Large intestine (tissue), 3 donors: ENCODE results near the gene HMCN2. TPM values are rescaled to one million over a fixed set of nuclear protein-coding genes. Genes with fewer than 3 reads are reported as not detected.

Source experiments
- DNase-seq, 2 donors: peaks; one replicate each; pipeline versions ENCODE4 v3.0.0 to v3.0.0-alpha.2; 2013
- H3K27ac ChIP-seq: one replicate; pipeline ENCODE4 v1.5.1; 2013; ENCODE audit warnings: low read length
- H3K27me3 ChIP-seq: 2 replicates; pipeline ENCODE4 v1.6.1; 2013; ENCODE audit warnings: low read length; ENCODE audit not compliant: control insufficient read depth, insufficient read depth
- H3K36me3 ChIP-seq: 2 replicates; pipeline ENCODE4 v1.6.1; 2013; ENCODE audit warnings: low read length; ENCODE audit not compliant: control insufficient read depth, insufficient read depth
- H3K4me1 ChIP-seq: one replicate; pipeline ENCODE4 v1.6.1; 2013; ENCODE audit warnings: low read length; ENCODE audit not compliant: control insufficient read depth, insufficient read depth
- H3K4me3 ChIP-seq: one replicate; pipeline ENCODE4 v1.5.1; 2013; ENCODE audit warnings: low read length
- H3K9me3 ChIP-seq: one replicate; pipeline ENCODE4 v1.6.1; 2013; ENCODE audit warnings: mild to moderate bottlenecking, low read depth, low read length, moderate library complexity; ENCODE audit not compliant: control insufficient read depth
- WGBS: methylation state at CpG from one replicate; pipeline ENCODE4 v1.1.5; 2013; ENCODE audit warnings: low lambda C conversion rate; ENCODE audit not compliant: insufficient coverage; 5-methylcytosine and 5-hydroxymethylcytosine counted together
- polyA plus RNA-seq: library from polyadenylated mRNA; unstranded; fragments of 120-200 nt; gene quantifications from one replicate; pipeline ENCODE4 v1.2.1, GENCODE V29; 2013

The HMCN2 gene
- polyA plus RNA-seq, 1 donor = 20.0 TPM

DNA sequence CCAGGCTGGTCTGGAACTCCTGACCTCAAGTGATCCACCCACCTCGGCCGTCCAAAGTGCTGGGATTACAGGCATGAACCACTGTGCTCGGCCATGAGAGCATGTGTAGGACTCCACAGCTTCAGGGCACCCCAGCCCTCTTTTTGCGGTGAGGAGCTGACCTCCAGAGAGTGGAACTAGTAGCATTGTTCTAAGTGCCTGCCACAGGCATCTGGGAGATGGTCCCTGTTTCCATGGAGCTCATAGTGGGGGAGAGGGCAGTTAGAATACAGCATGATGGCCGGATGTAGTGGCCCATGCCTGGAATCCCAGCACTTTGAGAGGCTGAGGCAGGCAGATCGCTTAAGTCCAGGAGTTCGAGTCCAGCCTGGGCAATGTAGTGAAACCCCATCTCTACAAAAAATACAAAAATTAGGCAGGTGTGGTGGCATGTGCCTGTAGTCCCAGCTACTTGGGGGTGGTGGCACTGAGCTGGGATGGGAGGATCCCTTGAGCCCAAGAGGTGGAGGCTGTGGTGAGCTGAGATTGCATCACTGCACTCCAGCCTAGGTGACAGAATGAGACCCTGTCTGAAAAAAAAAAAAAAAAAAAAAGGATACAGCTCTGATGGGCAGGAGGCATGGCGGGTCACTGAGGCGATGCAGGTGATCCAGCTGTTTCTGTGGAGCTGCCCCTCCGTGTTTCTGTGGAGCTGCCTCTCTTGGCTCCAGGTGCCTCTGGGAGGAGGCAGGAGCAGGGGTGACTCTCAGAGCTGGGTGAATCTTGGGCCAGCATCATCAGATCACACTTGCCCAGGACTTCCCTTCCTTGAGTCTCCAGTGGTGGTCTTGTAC is 183.4 kb downstream of the HMCN2 start:
- H3K4me1 ChIP-seq = peaks cover 82% of the 10 kb centered on the region
- no CpG with 5 or more reads among the region's 10 CpGs for WGBS
- H3K36me3 ChIP-seq = peaks cover 15% of the 10 kb centered on the region
- H3K27ac ChIP-seq = peak overlapping the region; percentile 95
- H3K27me3 ChIP-seq = no peaks in the 10 kb centered on the region
- H3K4me3 ChIP-seq = no peak overlapping the region
- H3K9me3 ChIP-seq = no peaks in the 10 kb centered on the region
- no peak for DNase-seq

DNA sequence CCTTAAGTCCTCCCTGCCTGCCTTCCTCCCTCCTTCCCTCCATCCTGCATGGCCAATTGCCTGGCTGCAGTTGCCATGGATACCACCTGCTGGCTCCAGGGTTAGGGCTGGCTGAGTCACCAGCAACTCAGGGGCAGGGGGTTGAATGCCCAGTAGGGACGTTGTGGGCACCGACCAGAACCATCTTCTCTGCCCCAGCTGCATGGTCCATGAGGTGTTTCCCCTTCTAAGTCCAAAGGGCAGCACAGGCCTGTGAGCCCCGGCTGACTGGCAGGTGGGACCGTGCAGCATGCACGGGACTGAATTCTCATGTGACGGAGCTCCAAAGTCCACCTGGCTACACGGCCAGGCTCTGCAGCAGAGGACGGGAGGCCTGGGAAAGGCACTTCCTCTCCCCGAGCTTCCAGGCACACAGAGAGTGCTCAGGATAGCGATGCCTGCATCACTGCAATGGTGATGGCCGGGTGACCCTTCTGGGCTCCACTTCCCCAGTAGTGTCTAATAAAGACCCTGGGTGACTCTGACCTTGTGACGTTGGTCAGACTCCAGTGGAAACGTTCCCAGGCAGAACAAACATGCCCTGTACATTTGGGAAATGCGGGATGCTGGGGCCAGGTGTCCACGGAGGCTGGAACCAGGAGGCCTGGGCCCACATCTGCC is 184.9 kb downstream of the HMCN2 start:
- WGBS = no CpG with 5 or more reads among the region's 15 CpGs
- Histone ChIP-seq H3K27me3 (no peaks in the 10 kb centered on the region), H3K27ac (peak overlapping the region; percentile 95), H3K9me3 (no peaks in the 10 kb centered on the region), H3K4me1 (peaks cover 78% of the 10 kb centered on the region), H3K4me3 (no peak overlapping the region), H3K36me3 (peaks cover 30% of the 10 kb centered on the region)
- DNase-seq = peak; percentile 97 to 99

DNA sequence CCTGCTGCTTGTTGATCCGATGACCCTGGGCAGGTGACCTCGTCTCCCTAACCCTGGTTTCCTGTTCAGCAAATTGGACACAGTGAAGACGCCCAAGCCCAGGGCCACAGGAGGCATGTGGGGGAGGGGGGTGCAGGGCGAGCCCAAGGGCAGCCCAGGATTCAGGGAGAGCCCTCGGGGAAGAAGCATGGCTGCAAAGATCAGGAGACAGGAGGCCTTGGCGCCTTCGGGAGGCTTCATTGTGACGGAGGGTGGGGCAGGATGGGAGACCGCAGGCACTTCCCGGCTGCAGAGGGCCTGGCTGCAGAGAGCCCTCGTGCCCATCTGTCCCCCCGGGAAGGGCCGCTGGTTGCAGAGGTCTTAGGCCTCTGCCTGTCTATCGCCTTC is 185.4 kb downstream of the HMCN2 start:
- peaks cover 74% of the 10 kb centered on the region for H3K4me1 ChIP-seq
- no CpG with 5 or more reads among the region's 14 CpGs for WGBS

DNA sequence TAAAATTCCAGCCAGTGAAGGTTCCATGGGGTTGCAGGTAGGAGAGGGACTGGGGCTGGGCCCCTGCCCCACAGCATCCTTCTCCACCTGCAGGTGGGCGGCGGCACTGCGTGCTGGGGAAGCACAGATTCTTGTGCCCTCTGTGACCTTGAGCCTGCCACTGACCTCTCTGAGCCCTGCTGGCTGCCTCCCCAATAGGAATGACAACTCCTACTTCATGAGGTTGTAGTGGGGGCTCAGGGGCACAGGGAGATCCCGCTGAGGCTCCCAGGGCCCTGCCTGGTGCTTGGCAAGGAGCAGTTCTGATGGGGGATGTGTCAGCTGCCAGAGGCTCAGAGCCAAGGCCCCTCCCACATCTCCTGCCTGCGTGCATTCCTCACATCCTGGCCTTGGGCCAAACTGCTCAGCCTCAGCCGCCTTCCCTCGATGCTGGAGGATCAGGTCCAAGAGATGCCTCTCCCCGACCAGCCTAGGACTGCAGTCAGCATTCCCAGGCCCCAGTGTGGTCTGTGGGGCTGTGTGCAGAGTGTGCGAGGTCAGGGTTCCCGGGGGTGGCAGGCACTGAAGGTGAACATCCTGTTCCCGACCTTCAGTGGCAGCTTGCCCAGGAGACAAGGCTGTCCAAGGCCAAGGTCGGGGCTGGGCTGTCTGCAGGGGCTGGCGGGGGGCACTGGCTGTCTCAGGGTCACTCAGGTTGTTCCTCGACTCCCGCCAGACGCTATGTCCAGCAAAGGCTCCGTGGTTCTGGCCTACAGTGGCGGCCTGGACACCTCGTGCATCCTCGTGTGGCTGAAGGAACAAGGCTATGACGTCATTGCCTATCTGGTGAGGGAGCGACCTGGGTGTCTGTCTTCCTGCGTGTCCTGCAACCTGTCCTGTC is 186.2 kb downstream of the HMCN2 start:
- peak overlapping the region; percentile 95 for H3K27ac ChIP-seq
- H3K9me3 ChIP-seq = no peaks in the 10 kb centered on the region
- no peaks in the 10 kb centered on the region for H3K27me3 ChIP-seq
- peaks cover 33% of the 10 kb centered on the region for H3K36me3 ChIP-seq
- peak; percentile 92 to 94 for DNase-seq
- H3K4me3 ChIP-seq = no peak overlapping the region
- no CpG with 5 or more reads among the region's 23 CpGs for WGBS
- H3K4me1 ChIP-seq = peaks cover 69% of the 10 kb centered on the region

More for the DNA sequence above, 185.4 kb downstream of the HMCN2 start:
- peaks cover 33% of the 10 kb centered on the region for H3K36me3 ChIP-seq
- H3K27me3 ChIP-seq = no peaks in the 10 kb centered on the region
- DNase-seq = no peak
- H3K9me3 ChIP-seq = no peaks in the 10 kb centered on the region
- H3K27ac ChIP-seq = peak overlapping the region; percentile 95
- no peak overlapping the region for H3K4me3 ChIP-seq

DNA sequence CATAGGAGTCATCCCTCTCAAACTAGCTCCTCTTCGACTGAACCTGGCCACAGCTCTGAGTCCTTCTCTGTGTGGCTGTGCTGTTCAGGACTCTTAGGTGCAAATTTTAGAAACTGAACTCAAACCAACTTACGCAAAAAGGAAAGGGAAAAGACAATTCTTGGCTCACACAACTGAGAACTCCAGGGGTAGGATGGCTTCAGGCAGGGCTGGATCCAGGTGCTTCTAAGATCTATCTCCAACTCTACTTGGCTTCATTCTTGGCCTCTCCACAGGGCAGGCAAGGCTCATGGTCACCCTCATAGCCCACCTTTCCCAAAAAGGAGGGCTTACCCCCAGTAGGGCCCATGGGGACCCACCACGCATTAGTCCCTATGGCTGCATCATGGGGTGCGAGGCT is 187.3 kb downstream of the HMCN2 start:
- Histone ChIP-seq H3K9me3 (no peaks in the 10 kb centered on the region), H3K36me3 (peaks cover 34% of the 10 kb centered on the region), H3K4me1 (peaks cover 58% of the 10 kb centered on the region), H3K27ac (no peak overlapping the region), H3K4me3 (no peak overlapping the region), H3K27me3 (no peaks in the 10 kb centered on the region)
- WGBS = no CpG with 5 or more reads among the region's 4 CpGs
- no peak for DNase-seq

DNA sequence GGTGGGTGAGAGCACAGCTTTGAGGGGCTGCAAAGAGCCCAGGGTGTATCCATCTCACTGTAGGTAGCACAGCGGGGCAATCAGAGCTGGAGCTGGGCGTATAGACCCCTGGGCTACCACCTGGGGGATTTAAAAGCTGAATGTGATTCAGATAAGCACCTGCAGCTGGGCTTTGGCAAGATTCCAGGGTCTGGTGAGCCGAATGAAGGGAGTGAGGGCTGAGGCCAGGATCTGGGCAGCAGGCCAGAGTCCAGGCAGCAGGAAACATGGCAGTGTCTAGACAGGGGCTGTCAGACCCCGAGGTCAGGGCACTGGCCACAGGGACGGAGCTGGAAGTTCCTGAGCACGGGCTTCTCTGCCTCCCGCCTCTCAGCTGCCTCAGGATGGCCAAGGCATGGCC is 187.9 kb downstream of the HMCN2 start:
- Histone ChIP-seq H3K9me3 (no peaks in the 10 kb centered on the region), H3K27me3 (no peaks in the 10 kb centered on the region), H3K27ac (peak overlapping the region; percentile 2), H3K4me3 (no peak overlapping the region), H3K4me1 (peaks cover 52% of the 10 kb centered on the region), H3K36me3 (peaks cover 36% of the 10 kb centered on the region)
- DNase-seq = peak in 1 of 2 donors; percentile 72
- no CpG with 5 or more reads among the region's 7 CpGs for WGBS

DNA sequence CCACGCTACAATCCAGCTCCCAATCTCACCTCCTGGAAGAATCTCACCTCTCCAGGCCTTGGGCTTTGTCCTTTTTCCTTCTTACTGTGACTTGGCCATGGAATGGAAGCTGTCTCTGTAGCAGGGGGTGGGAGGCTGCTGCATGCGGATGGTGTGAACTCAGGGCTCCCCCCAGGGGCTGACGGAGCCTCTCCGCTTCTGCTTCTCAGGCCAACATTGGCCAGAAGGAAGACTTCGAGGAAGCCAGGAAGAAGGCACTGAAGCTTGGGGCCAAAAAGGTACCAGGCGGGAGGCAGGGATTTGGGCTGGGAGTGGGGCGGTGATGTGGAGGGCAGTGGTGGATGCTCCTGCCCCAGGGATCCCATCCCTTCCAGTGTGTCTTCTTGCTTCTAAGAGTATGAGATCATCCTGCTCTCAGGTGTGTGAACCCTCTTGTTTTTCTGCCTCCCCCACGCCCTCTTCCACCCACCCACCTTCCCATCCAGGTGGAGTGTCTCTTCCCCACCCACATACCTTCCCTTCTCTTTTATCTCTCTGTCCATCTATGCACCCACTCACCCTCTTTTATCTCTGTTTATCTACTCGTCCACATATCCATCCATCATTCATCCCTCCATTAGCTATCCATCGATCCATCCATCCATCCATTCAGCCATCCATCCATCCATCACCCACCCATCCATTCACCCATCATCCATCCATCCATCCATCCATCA is 188.7 kb downstream of the HMCN2 start:
- Histone ChIP-seq H3K27ac (peak overlapping the region; percentile 2), H3K4me1 (peaks cover 50% of the 10 kb centered on the region), H3K36me3 (peaks cover 42% of the 10 kb centered on the region), H3K4me3 (no peak overlapping the region), H3K27me3 (no peaks in the 10 kb centered on the region), H3K9me3 (no peaks in the 10 kb centered on the region)
- no peak for DNase-seq
- 93% methylated on average over 2 of the region's 10 CpGs for WGBS

DNA sequence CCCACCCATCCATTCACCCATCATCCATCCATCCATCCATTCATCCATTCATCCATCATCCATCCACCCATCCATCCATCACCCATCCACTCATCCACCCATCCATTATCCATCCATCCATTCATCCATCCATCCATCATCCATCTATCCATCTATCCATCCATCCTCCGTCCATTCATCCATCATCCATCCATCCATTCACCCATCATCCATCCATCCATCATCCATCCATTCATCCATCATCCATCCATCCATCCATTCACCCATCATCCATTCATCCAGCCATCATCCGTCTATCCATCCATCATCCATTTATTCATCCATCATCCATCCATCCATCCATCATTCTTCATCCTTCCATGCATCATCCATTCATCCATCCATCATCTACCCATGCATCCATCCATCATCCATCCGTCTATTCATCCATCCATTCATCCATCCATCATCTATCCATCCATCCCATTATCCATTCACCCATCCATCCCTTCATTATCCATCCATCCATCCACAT is 189.3 kb downstream of the HMCN2 start:
- WGBS = 31% methylated on average over 3 of the region's 3 CpGs

DNA sequence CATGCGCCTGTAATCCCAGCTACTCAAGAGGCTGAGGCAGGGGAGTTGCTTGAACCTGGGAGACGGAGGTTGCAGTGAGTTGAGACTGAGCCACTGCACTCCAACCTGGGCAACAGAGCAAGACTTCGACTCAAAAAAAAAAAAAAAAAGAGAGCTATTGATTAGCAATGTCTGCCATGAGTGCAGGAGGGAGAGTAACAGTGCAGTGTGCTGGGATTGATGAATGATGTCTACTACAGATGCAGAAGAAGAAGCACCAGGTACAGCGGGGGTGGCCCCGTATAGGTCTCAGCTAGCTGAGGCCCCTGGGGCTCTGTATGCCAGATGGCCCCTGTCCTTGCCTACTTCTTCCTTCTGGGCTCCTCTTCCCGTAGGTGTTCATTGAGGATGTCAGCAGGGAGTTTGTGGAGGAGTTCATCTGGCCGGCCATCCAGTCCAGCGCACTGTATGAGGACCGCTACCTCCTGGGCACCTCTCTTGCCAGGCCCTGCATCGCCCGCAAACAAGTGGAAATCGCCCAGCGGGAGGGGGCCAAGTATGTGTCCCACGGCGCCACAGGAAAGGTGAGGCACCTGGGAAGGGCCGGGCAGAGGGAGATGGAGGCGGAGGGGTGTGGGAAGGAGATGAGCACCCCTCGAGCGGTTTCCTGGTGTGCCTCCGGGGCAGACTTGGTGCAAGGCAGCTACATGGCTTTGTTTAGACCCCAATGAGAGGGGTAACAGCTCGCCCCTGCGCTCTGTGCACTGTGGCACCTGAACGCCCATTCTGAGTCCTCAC is 192.7 kb downstream of the HMCN2 start:
- no peak overlapping the region for H3K4me3 ChIP-seq
- no CpG with 5 or more reads among the region's 23 CpGs for WGBS
- no peaks in the 10 kb centered on the region for H3K9me3 ChIP-seq
- peaks cover 11% of the 10 kb centered on the region for H3K4me1 ChIP-seq
- H3K27me3 ChIP-seq = no peaks in the 10 kb centered on the region
- no peak overlapping the region for H3K27ac ChIP-seq
- peaks cover 67% of the 10 kb centered on the region for H3K36me3 ChIP-seq
- DNase-seq = no peak

More for the DNA sequence above, 189.3 kb downstream of the HMCN2 start:
- Histone ChIP-seq H3K27ac (no peak overlapping the region), H3K4me3 (no peak overlapping the region), H3K27me3 (no peaks in the 10 kb centered on the region), H3K9me3 (no peaks in the 10 kb centered on the region), H3K36me3 (peaks cover 47% of the 10 kb centered on the region), H3K4me1 (peaks cover 44% of the 10 kb centered on the region)
- DNase-seq = no peak
